NCI-H2171 treated with DMSO at 0.1 percent for 48 hours (cell line): ENCODE results near the gene OSTC.

Experiments
- DNase-seq: peaks from one replicate; lab custom pipeline; 2025; lab: John Stamatoyannopoulos, UW

The OSTC gene

DNA sequence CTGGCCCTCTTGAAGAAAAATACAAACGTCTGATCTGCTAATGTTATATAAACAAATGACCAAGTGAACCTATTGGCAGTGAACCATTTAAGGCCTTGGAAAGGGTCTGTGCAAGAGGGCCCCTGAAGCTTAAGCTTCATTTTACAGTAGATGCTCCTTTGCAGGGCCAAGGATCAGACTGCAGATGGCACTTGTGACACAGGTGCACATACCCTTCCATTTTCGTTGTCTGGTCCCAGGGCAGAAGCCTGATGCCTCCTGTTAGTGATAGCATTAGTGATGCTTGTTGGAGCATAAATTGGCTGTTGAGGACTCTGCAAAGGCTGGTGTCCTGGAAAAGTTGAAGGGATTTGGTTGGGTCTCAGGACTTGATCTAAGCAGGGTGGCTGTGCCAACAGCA is 65.9 kb downstream of the OSTC start:
- no peak for DNase-seq

GRCh38 chr4:108717386-108717785 is 67.0 kb downstream of the OSTC start:
- no peak for DNase-seq
